PC-9 (cell line): Measurements from ENCODE around the gene CKM.

ENCODE experiments used
- CTCF ChIP-seq: fragments of 200-600 bp; sonication (generic); conservative IDR thresholded peaks from 2 replicates; pipeline ENCODE4 v1.6.1; 2017; ENCODE audit warnings: mixed run types, antibody characterized with exemption, mild to moderate bottlenecking, moderate library complexity
- EZH2 ChIP-seq: fragments of 200-600 bp; sonication (generic); IDR thresholded peaks from 2 replicates; pipeline ENCODE4 v1.8.0; 2017; ENCODE audit warnings: antibody characterized with exemption, low read depth

GRCh38 chr19:45370410-45371204 lies 47.9 kb upstream of the CKM start, which contains the start of gene ERCC2:
- TF ChIP-seq CTCF: no peak
- TF ChIP-seq EZH2: no peak
